Colon (tissue), 2 donors: ENCODE results near the gene PMEL.
"Not testable (repeated sequence)": the region's sequence is repeated elsewhere in the genome, so short reads cannot be mapped to it uniquely, and the experiment has no call there.

Source experiments
- FAIRE-seq: peaks from 2 replicates; lab custom pipeline; 2012; peaks lifted over from hg19 to GRCh38; lab: Jason Lieb, UNC
- donor health status: control.
- donor health status: control.

Gene PMEL

DNA sequence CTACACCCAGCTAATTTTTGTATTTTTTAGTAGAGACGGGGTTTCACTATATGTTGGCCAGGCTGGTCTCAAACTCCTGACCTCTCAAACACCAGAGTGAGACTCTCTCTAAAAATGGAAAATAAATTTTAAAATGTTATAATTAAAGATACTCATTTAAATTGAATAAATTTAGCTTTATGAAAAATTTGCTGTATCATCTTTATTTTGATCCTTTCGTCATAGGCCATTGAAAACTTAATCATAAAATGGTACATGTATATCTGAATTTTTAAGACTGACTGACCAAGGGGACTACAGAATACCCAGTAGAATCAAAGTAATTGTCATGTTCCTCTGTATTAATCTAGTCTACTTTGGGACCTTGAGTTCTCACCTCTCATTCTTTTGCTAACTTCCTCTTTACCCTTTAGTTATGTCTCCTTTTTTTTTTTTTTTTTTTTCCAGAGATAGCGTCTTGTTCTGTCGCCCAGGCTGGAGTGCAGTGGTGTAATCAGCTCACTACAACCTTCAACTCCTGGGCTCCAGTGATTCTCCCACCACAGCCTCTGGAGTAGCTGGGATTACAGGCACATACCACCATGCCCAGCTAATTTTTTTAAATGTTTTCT, 17.5 kb upstream of the PMEL start:
- FAIRE-seq, result no peak

- FAIRE-seq, result no peak
Measured at GRCh38 chr12:55982319-55982936, 16.6 kb upstream of the PMEL start.

DNA sequence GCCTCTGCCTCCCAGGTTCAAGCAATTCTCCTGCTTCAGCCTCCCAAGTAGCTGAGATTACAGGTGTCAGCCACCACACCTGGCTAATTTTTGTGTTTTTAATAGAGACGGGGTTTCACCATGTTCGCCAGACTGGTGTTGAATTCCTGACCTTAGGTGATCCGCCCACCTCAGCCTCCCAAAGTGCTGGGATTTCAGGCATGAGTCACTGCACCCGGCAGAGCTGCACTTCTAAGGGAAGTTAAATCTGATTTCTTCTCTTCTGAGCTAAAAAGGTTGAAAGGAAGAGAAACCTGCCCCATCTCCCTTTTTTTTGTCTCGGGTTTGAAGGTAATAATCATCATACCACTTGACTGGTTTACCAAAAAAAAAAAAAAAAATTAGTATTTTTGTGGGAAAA, 16.0 kb upstream of the PMEL start:
- not testable (repeated sequence) for FAIRE-seq

DNA sequence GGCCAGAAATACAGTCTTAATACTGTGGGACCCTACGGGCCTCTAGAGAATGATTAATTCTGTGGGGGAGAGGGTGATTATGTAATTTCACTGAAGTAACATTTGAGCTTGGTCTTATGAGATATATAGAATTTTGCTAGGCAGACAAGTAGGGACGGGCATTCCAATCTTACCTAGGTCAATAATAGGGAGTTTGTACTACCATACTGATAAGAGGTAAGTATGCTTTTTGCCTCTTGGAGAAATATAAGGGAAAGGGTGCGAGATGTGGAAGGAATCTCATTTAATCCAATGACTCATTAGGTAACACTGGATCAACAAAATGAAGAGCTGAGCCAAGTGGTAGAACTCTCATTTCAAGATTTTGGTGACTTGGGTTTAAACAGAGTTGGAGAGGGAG, 13.2 kb upstream of the PMEL start:
- FAIRE-seq, result no peak

DNA sequence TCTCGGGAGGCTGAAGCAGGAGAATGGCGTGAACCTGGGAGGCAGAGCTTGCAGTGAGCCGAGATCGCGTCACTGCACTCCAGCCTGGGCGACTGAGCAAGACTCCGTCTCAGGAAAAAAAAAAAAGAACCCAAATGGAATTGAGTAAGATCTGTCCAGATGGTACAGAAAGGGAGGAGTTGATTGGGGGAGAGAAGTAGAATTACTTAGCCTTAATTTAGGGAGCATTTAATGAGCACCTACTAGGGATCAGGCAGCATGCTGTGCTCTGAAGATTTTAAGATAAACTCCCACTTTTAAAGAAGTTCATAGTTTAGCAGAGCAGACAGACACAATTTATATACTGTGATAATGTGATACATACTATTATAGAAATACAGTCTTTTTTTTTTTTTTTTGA, 12.6 kb upstream of the PMEL start:
- FAIRE-seq, result no peak

DNA sequence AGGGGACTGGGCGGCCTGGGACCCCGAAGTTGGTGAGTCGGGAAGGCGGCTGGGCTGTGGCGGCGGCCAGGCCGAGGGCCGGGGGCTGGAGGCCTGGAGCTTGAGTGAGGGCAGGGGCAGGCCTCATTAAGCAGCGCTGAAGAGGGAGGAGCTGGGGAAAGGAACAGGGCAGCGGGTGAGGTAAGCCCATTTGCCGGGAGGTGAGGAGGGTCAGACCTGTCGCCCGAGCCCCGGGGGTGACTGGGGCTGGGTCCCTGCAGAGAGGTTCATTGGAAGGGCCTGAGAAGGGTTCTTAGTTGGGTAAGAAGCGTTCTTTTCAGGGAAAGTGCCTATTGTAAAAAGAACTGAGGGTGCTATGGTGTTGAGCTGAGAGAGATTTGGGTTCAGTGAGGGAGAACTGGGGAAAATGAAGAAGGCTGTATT, 8.5 kb upstream of the PMEL start:
- FAIRE-seq, result no peak

- FAIRE-seq, result peak; percentile 98
Measured at GRCh38 chr12:55973599-55974307, 7.9 kb upstream of the PMEL start, which contains the start of gene RAB5B. Gene RAB5B (plus strand): TSS chr12:55974078. CDS start chr12:55986961, 12,883 bp downstream.

- no peak for FAIRE-seq
Measured at GRCh38 chr12:55972911-55973598, 7.2 kb upstream of the PMEL start.

- FAIRE-seq, result no peak
Measured at GRCh38 chr12:55972456-55972855, 6.6 kb upstream of the PMEL start.

DNA sequence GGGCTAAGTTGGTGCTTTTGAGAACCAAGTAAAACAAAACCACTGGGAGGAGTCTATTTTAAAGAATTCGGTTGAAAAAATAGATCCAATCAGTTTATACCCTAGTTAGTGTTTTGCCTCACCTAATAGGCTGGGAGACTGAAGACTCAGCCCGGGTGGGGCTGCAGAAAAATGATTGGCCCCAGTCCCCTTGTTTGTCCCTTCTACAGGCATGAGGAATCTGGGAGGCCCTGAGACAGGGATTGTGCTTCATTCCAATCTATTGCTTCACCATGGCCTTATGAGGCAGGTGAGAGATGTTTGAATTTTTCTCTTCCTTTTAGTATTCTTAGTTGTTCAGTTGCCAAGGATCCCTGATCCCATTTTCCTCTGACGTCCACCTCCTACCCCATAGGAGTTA, 6.2 kb upstream of the PMEL start:
- no peak for FAIRE-seq

GRCh38 chr12:55970775-55971174, 4.9 kb upstream of the PMEL start:
- no peak for FAIRE-seq

- no peak for FAIRE-seq
Measured at GRCh38 chr12:55969356-55969755, 3.5 kb upstream of the PMEL start.

DNA sequence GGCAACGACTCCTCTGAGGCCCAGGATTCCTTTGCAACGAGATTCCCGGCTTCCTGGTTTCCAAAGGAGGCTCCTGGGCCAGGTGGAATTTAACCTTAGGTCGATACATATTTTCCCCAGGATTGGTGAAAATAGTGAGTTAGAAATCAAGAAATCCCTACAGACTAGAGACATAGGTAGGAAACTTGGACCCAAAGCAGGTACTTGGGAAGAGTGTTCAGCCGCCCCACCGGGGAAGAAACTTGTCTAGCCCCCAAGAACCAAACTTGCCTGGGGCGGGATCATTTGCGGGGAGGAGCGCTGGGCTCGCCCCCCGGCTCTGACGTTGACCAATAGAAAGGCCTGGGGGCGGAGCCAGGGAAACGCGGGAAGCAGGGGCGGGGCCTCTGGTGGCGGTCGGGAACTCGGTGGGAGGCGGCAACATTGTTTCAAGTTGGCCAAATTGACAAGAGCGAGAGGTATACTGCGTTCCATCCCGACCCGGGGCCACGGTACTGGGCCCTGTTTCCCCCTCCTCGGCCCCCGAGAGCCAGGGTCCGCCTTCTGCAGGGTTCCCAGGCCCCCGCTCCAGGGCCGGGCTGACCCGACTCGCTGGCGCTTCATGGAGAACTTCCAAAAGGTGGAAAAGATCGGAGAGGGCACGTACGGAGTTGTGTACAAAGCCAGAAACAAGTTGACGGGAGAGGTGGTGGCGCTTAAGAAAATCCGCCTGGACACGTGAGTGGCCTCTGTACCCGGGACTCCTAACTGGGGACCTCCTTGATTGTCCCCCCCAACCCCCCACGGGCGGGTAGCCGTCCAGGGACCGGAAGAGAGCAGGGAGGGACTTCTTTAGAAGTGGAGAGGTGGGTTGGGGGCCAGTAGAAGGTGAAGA, 803 bp upstream of the PMEL start, which contains the start of gene CDK2:
CDK2 (plus strand) TSS at position 423 of the 874 bp plus-strand sequence; CDS start at position 602, 179 bp downstream.
- no peak for FAIRE-seq

DNA sequence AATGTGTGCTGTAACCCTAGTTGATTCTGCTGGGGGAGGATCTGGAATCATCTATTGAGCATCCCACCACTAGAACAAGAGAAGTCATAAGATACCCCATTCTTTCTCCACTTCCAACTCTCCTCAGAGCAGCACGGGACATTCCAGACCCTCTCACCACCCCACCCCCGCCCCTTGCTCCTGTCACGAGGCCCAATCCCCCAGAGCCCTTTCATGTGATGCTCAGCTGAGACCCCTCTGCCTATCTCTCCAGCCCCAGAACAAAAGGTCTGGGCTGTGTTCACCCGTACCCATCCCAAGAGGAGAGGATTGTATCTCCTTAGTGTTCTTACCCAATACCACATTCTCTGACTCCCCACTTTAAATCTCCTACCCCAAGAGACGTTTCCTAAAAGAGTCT, 602 bp downstream of the PMEL start:
- FAIRE-seq, result no peak

GRCh38 chr12:55963760-55964159, 2.1 kb downstream of the PMEL start:
- FAIRE-seq, result no peak

GRCh38 chr12:55957106-55957859, 8.6 kb downstream of the PMEL start:
- FAIRE-seq, result no peak

GRCh38 chr12:55955800-55956508, 9.9 kb downstream of the PMEL start:
- no peak for FAIRE-seq

DNA sequence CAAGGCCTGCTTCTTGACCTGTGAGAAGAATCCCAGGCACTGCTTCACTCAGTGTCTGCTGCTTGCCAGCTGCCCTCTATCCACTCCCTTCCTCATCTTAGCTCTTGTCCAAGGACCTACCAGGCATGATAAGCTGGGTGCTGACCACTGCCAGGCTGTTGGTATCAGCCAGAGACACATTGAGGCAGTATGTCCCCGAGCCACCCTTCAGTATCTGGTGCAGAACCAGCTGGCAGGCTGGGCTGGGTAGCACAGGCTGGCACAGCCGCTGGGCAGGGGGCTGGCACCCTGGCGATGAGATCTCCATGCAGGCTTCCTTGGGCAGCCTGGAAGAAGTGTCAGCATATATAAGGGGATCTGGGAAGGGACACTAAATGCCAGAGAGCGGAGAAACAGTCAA, 10.5 kb downstream of the PMEL start:
- no peak for FAIRE-seq

DNA sequence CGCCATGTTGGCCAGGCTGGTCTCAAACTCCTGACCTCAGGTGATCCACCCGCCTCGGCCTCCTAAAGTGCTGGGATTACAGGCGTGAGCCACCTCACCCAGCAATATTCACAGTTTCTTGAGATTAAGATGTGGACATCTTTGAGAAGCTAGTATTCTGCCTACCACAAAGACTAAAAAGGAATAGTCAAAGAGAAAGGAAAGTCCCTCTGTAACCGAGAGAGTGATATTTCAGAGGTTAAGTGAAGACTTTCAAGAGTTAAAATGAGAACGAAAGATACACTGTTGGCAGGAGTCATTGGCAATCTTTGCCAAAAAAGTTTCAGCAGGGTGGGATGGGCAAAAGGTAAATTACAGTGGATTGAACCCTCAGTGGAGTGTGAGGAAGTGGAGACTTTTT, 19.3 kb downstream of the PMEL start:
- FAIRE-seq, result no peak

DNA sequence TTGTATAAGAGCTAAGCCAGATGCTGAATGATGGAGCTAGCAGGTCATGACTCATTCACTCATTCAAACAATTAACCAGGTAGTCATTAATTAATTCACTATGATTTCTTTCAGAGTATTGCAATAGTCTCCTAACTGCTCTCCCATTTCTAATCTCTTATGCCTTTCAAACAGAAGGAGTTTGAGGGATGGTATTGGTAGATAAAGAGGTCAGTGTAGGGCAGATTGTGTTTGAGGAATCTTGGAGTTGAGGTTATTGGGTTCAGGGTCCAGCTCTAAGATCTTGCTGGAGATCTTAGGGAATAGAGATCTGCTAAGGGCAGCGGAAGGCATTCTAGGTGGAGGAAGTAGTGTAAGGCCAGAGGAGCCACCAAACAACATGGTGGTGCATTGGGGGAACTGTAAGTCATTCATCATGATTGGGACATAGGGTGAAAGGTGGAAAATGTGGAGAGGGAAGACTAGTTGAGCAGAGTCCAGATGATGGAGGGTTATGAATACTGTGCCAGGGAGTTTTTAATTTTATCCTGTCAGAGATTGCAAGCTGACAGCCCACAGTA, 23.2 kb downstream of the PMEL start:
- no peak for FAIRE-seq
